PC-3 (cell line): Measurements from ENCODE around the gene NBDY.

ENCODE experiments used
- EZH2phosphoT487 ChIP-seq: fragments of 300-600 bp; sonication (generic); IDR thresholded peaks from 2 replicates; pipeline ENCODE4 v1.6.1; 2018; ENCODE audit warnings: mild to moderate bottlenecking, antibody characterized with exemption, low read length, borderline replicate concordance
- TF ChIP-seq, protein P1 (sequence below): fragments of 300-600 bp; sonication (generic); conservative IDR thresholded peaks from 2 replicates; pipeline ENCODE4 v1.5.1; 2017; ENCODE audit warnings: antibody characterized with exemption, low read depth, mild to moderate bottlenecking, low read length

DNA sequence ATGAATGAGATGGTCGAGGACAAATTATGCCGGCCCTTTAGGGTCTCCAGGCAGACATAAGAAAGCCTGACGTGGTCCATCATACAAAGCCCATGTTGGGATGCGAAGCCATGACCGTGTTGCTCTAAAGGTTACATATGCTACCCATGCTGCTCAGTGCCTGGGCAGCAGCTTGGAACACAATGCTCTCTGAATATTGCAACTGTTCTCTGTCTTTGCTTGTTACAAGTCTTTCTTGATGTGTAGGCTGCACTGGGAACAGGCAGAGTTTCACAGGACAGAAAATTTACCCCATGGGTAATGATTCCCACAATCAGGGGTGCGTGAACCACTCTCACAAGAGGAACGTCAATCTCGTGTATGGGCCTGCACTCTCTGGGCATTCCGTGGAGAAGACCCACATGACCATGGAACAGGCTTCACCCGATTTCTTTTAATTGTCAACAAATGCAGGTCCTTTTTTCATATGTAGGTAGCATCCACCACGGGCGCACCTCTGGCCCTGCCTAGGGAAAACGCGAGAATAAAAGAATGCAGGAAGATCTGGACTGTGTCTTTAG lies 66.3 kb downstream of the NBDY start:
- TF ChIP-seq, protein P1, sequence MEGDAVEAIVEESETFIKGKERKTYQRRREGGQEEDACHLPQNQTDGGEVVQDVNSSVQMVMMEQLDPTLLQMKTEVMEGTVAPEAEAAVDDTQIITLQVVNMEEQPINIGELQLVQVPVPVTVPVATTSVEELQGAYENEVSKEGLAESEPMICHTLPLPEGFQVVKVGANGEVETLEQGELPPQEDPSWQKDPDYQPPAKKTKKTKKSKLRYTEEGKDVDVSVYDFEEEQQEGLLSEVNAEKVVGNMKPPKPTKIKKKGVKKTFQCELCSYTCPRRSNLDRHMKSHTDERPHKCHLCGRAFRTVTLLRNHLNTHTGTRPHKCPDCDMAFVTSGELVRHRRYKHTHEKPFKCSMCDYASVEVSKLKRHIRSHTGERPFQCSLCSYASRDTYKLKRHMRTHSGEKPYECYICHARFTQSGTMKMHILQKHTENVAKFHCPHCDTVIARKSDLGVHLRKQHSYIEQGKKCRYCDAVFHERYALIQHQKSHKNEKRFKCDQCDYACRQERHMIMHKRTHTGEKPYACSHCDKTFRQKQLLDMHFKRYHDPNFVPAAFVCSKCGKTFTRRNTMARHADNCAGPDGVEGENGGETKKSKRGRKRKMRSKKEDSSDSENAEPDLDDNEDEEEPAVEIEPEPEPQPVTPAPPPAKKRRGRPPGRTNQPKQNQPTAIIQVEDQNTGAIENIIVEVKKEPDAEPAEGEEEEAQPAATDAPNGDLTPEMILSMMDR = no peak
- no peak for TF ChIP-seq EZH2phosphoT487
